ENCODE measurements around the gene C11orf24. TPM values are rescaled to one million over a fixed set of nuclear protein-coding genes. Genes with fewer than 3 reads are reported as not detected.

C11orf24 gene
- total and polyA plus RNA-seq, 9 of the 15 experiments (the other 6 are each of a cell fraction or from before 2014, with no cell fraction given), result 2.0 to 65.2 (median 32.5) TPM

DNA sequence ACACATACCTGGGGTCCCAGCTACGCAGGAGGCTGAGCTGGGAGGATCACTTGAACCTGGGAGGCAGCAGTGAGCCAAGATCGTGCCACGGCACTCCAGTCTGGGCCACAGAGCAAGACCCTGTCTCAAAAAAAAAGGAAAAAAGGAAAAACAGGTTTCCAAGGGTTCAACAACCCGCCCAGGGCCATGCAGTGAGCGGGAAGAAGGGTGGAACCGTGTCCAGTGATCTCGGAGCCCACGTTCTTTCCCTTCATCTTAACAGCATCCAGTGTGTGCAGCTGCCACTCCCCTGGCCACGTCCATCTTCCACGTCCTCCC, 25.7 kb upstream of the C11orf24 start (continued):
- TF ChIP-seq, protein P1, sequence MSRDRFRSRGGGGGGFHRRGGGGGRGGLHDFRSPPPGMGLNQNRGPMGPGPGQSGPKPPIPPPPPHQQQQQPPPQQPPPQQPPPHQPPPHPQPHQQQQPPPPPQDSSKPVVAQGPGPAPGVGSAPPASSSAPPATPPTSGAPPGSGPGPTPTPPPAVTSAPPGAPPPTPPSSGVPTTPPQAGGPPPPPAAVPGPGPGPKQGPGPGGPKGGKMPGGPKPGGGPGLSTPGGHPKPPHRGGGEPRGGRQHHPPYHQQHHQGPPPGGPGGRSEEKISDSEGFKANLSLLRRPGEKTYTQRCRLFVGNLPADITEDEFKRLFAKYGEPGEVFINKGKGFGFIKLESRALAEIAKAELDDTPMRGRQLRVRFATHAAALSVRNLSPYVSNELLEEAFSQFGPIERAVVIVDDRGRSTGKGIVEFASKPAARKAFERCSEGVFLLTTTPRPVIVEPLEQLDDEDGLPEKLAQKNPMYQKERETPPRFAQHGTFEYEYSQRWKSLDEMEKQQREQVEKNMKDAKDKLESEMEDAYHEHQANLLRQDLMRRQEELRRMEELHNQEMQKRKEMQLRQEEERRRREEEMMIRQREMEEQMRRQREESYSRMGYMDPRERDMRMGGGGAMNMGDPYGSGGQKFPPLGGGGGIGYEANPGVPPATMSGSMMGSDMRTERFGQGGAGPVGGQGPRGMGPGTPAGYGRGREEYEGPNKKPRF (IDR thresholded peaks at IDR 0.05; ENCODE audit: low read depth, low read length), result no peak
- TF ChIP-seq AFF4 (CRISPR knock-in tag; IDR thresholded peaks at IDR 0.05) (no peak), EGR1 (conservative IDR thresholded peaks at IDR 0.05) (peak; percentile 87), CTCFL (IDR thresholded peaks at IDR 0.05; ENCODE audit: borderline replicate concordance, insufficient read depth, low read depth, low read length, poor library complexity, severe bottlenecking) (no peak), NRF1 (conservative IDR thresholded peaks at IDR 0.05 in 1 of 2, IDR thresholded peaks at IDR 0.05 in 1 of 2) (peak in 1 of 2 experiments; percentile 12; a peak in 1 of 4 replicates), ZNF740 (CRISPR knock-in tag; IDR thresholded peaks at IDR 0.05) (no peak), ZNF740 (tag; IDR thresholded peaks at IDR 0.05) (no peak), HMGN3 (IDR thresholded peaks at IDR 0.05; ENCODE audit: borderline replicate concordance, extremely low read depth, insufficient read length, low read depth, low read length) (no peak), ILK (tag; IDR thresholded peaks at IDR 0.05; ENCODE audit: borderline replicate concordance, low read depth) (no peak), SP1 (CRISPR knock-in tag; IDR thresholded peaks at IDR 0.05) (no peak), CHD2 (IDR thresholded peaks at IDR 0.05; ENCODE audit: low read depth, low read length) (no peak), PKNOX1 (IDR thresholded peaks at IDR 0.05) (peak; percentile 76), TRIM28 (IDR thresholded peaks at IDR 0.05) (no peak), ZNF444 (CRISPR knock-in tag; IDR thresholded peaks at IDR 0.05) (no peak), FOXK2 (conservative IDR thresholded peaks at IDR 0.05 in 1 of 2, IDR thresholded peaks at IDR 0.05 in 1 of 2; ENCODE audit: low read depth in 2 of 2) (no peak)
- TF ChIP-seq, protein P2, sequence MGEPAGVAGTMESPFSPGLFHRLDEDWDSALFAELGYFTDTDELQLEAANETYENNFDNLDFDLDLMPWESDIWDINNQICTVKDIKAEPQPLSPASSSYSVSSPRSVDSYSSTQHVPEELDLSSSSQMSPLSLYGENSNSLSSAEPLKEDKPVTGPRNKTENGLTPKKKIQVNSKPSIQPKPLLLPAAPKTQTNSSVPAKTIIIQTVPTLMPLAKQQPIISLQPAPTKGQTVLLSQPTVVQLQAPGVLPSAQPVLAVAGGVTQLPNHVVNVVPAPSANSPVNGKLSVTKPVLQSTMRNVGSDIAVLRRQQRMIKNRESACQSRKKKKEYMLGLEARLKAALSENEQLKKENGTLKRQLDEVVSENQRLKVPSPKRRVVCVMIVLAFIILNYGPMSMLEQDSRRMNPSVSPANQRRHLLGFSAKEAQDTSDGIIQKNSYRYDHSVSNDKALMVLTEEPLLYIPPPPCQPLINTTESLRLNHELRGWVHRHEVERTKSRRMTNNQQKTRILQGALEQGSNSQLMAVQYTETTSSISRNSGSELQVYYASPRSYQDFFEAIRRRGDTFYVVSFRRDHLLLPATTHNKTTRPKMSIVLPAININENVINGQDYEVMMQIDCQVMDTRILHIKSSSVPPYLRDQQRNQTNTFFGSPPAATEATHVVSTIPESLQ (CRISPR knock-in tag; IDR thresholded peaks at IDR 0.05), result no peak
